Measurements from ENCODE around the gene MEF2D.

DNA sequence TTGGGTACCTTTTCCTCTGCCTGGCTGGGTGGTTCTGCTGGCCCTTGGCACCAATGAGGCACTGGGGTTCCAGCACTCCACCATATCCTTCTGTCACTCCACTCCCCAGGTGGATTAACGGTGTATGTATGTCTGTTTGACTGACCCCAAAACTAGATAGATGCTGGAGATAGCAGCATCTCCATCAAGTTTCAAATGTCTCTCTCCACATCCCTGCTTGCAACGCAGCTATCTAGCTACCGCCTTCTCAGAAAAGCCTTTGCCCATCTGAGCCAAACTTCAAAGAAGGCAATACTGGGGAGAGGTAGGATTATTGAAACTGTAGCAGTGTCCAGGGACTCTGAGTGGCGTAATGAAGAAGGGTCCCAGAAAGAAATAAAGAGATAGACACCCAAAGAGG, 67.5 kb downstream of the MEF2D start:
- TF ChIP-seq, protein P1, sequence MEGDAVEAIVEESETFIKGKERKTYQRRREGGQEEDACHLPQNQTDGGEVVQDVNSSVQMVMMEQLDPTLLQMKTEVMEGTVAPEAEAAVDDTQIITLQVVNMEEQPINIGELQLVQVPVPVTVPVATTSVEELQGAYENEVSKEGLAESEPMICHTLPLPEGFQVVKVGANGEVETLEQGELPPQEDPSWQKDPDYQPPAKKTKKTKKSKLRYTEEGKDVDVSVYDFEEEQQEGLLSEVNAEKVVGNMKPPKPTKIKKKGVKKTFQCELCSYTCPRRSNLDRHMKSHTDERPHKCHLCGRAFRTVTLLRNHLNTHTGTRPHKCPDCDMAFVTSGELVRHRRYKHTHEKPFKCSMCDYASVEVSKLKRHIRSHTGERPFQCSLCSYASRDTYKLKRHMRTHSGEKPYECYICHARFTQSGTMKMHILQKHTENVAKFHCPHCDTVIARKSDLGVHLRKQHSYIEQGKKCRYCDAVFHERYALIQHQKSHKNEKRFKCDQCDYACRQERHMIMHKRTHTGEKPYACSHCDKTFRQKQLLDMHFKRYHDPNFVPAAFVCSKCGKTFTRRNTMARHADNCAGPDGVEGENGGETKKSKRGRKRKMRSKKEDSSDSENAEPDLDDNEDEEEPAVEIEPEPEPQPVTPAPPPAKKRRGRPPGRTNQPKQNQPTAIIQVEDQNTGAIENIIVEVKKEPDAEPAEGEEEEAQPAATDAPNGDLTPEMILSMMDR (IDR thresholded peaks at IDR 0.05), result no peak
- TF ChIP-seq POLR2A (IDR thresholded peaks at IDR 0.05), result no peak

Measured in uterus (tissue), 2 donors.